ENCODE data around the gene NFIB.

DNA sequence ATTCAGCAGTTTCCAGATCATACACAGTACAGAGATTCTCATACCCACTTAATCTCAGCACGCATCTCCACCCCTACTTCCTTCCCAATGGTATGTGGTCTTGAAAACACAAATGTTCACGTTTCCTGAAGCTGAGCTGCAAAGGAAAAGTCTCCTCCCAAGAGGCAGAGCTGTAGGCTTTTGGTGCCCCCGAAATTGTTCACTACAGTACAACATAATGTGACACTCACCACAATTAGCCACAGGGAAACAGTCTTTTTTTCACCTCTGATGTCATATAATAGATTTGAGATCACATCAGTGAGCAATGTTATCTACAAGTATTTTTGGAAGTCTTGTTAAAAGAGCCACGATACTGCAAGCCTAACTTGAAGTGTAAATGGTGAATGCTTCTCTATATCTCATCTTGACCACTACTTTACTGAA is 40.2 kb downstream of the NFIB start:
- TF ChIP-seq CTCF (IDR thresholded peaks at IDR 0.05) (no peak), ZFX (IDR thresholded peaks at IDR 0.05; ENCODE audit: borderline replicate concordance) (no peak)

All from 22Rv1 (cell line).